ENCODE results near the gene PLCZ1.

The PLCZ1 gene

GRCh38 chr12:18676996-18677588, 60.7 kb downstream of the PLCZ1 start:
- H3K27me3 ChIP-seq (ENCODE audit: insufficient read depth, poor library complexity, severe bottlenecking) = no peaks in the 10 kb centered on the region
- DNase-seq (ENCODE audit: low read depth in 1 of 2, low spot score in 1 of 2) = no peak
- H3K27ac ChIP-seq (replicated peaks) = no peak overlapping the region
- no peak overlapping the region for H3K4me3 ChIP-seq (replicated peaks; ENCODE audit: insufficient read depth, low read length)
- no peak for TF ChIP-seq SPI1 (IDR thresholded peaks at IDR 0.05; ENCODE audit: borderline replicate concordance, low read depth)
- TF ChIP-seq CTCF (IDR thresholded peaks at IDR 0.05; ENCODE audit: insufficient read depth, low read length) = no peak
- no peak for TF ChIP-seq REST (IDR thresholded peaks at IDR 0.05; ENCODE audit: insufficient replicate concordance, low read depth)
- no peak for TF ChIP-seq POLR2AphosphoS5 (IDR thresholded peaks at IDR 0.05; ENCODE audit: low read depth)
- TF ChIP-seq GABPA (IDR thresholded peaks at IDR 0.05; ENCODE audit: low read depth) = no peak

GRCh38 chr12:18676141-18676540, 61.7 kb downstream of the PLCZ1 start:
- Histone ChIP-seq H3K27me3 (ENCODE audit: insufficient read depth, poor library complexity, severe bottlenecking) (no peaks in the 10 kb centered on the region), H3K4me3 (replicated peaks; ENCODE audit: insufficient read depth, low read length) (no peak overlapping the region), H3K27ac (replicated peaks) (no peak overlapping the region)
- TF ChIP-seq GABPA (IDR thresholded peaks at IDR 0.05; ENCODE audit: low read depth) = no peak
- no peak for TF ChIP-seq SPI1 (IDR thresholded peaks at IDR 0.05; ENCODE audit: borderline replicate concordance, low read depth)
- TF ChIP-seq REST (IDR thresholded peaks at IDR 0.05; ENCODE audit: insufficient replicate concordance, low read depth) = no peak
- no peak for TF ChIP-seq CTCF (IDR thresholded peaks at IDR 0.05; ENCODE audit: insufficient read depth, low read length)
- TF ChIP-seq POLR2AphosphoS5 (IDR thresholded peaks at IDR 0.05; ENCODE audit: low read depth) = no peak
- DNase-seq (ENCODE audit: low read depth in 1 of 2, low spot score in 1 of 2) = no peak

- Histone ChIP-seq H3K4me3 (replicated peaks; ENCODE audit: insufficient read depth, low read length) (no peak overlapping the region), H3K27ac (replicated peaks) (no peak overlapping the region), H3K27me3 (ENCODE audit: insufficient read depth, poor library complexity, severe bottlenecking) (no peaks in the 10 kb centered on the region)
- DNase-seq (ENCODE audit: low read depth in 1 of 2, low spot score in 1 of 2) = no peak
- TF ChIP-seq POLR2AphosphoS5 (IDR thresholded peaks at IDR 0.05; ENCODE audit: low read depth) (no peak), CTCF (IDR thresholded peaks at IDR 0.05; ENCODE audit: insufficient read depth, low read length) (no peak), GABPA (IDR thresholded peaks at IDR 0.05; ENCODE audit: low read depth) (no peak), REST (IDR thresholded peaks at IDR 0.05; ENCODE audit: insufficient replicate concordance, low read depth) (no peak), SPI1 (IDR thresholded peaks at IDR 0.05; ENCODE audit: borderline replicate concordance, low read depth) (no peak)
Observed at GRCh38 chr12:18658829-18659228, 79.0 kb downstream of the PLCZ1 start.
